SW 1271 (cell line): Measurements from ENCODE around the gene ESX1.
"Not testable (repeated sequence)": the region's sequence is repeated elsewhere in the genome, so short reads cannot be mapped to it uniquely, and the experiment has no call there.

ENCODE experiments used
- DNase-seq, 2 experiments: peaks; one replicate each; lab custom pipeline; 2025; lab: John Stamatoyannopoulos, UW

Gene ESX1

GRCh38 chrX:104254442-104255115, at the start of gene ESX1:
Gene ESX1, minus strand, starts transcription at chrX:104254933. Its CDS starts 84 bp downstream, at chrX:104254849.
- no peak for DNase-seq

GRCh38 chrX:104295636-104296035, 40.9 kb upstream of the ESX1 start:
- no peak for DNase-seq

GRCh38 chrX:104288961-104289360, 34.2 kb upstream of the ESX1 start:
- DNase-seq: no peak

GRCh38 chrX:104288269-104288668, 33.5 kb upstream of the ESX1 start:
- no peak for DNase-seq

GRCh38 chrX:104285201-104285600, 30.5 kb upstream of the ESX1 start:
- DNase-seq: no peak

GRCh38 chrX:104284507-104284906, 29.8 kb upstream of the ESX1 start:
- no peak for DNase-seq

- DNase-seq: no peak
These were observed 27.5 kb upstream of the ESX1 start for GRCh38 chrX:104282166-104282725.

- DNase-seq: no peak
These were observed 26.8 kb upstream of the ESX1 start for GRCh38 chrX:104281564-104281963.

GRCh38 chrX:104280609-104281008, 25.9 kb upstream of the ESX1 start:
- no peak for DNase-seq

GRCh38 chrX:104270916-104271512, 16.3 kb upstream of the ESX1 start:
- peak; percentile 1 to 38 for DNase-seq

- no peak for DNase-seq
These were observed 15.5 kb upstream of the ESX1 start for GRCh38 chrX:104270212-104270611.

- no peak for DNase-seq
These were observed 732 bp upstream of the ESX1 start for GRCh38 chrX:104255465-104255864.

GRCh38 chrX:104253567-104254441, 929 bp downstream of the ESX1 start:
- no peak for DNase-seq

- no peak for DNase-seq
These were observed 4.3 kb downstream of the ESX1 start for GRCh38 chrX:104250470-104250869.

GRCh38 chrX:104230060-104230459, 24.7 kb downstream of the ESX1 start:
- DNase-seq: not testable (repeated sequence)

- DNase-seq: no peak
These were observed 43.5 kb downstream of the ESX1 start for GRCh38 chrX:104211187-104211586.

- no peak for DNase-seq
These were observed 49.2 kb downstream of the ESX1 start for GRCh38 chrX:104205548-104205947.
